ELF-1 (cell line): ENCODE data around the gene TEPSIN.
A peak's percentile ranks its signal among the peaks of the same experiment; 100 is the strongest.

Experiments used
- DNase-seq: peaks from one replicate; pipeline ENCODE4 v3.0.0-alpha.2; 2016; ENCODE audit warnings: low read depth, low spot score

The TEPSIN gene

DNA sequence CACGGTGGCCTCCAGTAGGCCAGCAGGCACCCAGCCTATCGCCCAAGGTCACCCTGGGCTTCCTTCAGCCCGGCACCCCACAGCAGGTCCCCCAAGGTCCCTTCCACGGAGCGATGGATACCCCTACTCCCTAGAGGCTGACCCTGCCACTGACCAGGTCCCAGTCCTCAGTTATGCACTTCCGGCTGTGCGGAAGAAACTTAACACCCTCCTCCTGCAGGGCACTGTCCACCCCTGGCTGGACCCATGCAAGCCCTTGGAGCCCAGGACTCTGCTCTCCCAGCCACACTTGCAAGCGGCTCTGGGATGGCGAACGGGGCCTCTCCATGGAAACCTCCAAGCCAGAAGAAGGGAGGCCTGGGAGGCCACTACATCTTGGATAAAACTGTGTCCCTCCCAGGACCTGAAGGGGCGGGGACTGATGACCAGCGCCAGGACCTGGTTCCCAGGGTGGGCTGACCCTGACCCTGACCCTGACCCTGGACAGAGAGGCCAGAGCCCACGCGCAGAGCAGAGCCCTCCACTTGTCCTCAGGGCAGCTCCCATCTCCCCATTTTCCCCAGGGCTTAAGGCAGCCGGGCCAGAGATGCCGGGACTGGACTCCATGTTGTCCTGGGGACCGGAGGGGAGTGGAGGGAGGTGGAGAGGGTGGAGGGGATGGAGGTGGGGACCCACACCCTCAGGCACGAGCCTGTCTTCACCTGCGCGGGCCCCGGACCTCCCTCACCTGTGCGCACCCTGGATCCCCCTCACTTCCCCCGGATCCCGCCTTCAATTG, 16.8 kb downstream of the TEPSIN start:
- DNase-seq = peak; percentile 36

- DNase-seq = peak; percentile 68
These were observed 17.4 kb downstream of the TEPSIN start for GRCh38 chr17:81221371-81221841.

- DNase-seq = no peak
These were observed 19.2 kb downstream of the TEPSIN start for GRCh38 chr17:81219476-81220180.

GRCh38 chr17:81218991-81219390, 19.9 kb downstream of the TEPSIN start:
- no peak for DNase-seq

DNA sequence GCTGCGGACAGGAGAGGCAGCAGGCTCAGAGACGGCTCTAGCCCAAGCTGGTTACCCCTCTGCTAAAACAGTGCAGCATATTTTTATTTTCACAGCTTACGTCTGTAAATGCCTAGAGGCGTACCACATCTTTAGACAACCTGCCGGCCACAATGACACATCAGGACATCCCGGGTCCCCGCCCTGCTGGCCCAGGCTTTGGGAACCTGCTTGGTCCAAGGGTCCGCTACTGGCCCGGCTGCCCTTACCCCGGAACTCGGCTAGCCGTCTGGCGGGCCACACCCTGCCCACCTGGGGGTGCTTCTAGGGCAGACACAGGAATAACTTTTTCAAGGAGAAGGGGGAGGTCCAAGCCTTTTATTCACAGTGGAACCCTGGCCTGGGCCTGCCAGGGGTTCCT, 20.4 kb downstream of the TEPSIN start:
- DNase-seq = no peak

DNA sequence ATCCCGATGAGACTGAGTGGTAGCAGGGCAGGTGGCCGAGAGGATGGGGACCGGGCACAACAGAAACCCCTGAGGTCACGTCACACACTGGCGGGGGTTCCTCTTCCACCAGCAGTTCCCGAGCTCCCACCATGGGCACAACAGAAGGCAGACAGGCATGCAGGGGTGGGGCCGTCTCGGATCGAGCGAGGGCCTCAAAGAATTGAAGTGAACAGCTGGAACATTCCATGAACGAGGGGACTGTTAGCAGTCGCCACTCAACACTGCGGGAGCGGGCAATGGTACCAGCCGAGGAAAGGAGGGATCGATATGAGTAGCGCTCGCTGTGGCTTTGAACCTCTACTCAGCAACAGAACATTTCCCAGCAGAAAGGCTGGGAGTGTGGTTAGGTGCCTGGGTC, 21.4 kb downstream of the TEPSIN start:
- no peak for DNase-seq

- no peak for DNase-seq
These were observed 24.9 kb downstream of the TEPSIN start for GRCh38 chr17:81213978-81214377.

GRCh38 chr17:81212365-81212764, 26.5 kb downstream of the TEPSIN start:
- no peak for DNase-seq

GRCh38 chr17:81210868-81211267, 28.0 kb downstream of the TEPSIN start:
- no peak for DNase-seq

DNA sequence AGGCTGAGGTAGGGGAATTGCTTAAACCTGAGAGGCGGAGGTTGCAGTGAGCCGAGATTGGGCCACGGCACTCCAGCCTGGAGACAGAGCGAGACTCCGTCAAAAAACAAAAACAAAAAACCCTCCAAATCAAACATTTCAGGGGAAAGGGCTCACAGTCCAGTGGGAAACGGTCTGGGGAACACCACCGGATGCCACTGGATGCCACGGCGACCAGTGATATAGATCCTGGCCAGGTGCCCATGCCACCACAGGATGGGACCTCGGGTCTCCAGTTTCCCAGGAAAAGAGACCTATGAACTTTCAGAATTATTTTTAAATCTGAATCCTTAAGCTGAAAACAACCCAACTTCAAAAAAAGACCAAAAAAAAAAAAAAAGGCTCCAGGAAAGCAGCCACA, 28.4 kb downstream of the TEPSIN start:
- no peak for DNase-seq

GRCh38 chr17:81209141-81209540, 29.7 kb downstream of the TEPSIN start:
- no peak for DNase-seq

- DNase-seq = no peak
These were observed 30.2 kb downstream of the TEPSIN start for GRCh38 chr17:81208651-81209050.

GRCh38 chr17:81207610-81208581, 31.0 kb downstream of the TEPSIN start:
- no peak for DNase-seq

- DNase-seq = no peak
These were observed 32.2 kb downstream of the TEPSIN start for GRCh38 chr17:81206657-81207056.

DNA sequence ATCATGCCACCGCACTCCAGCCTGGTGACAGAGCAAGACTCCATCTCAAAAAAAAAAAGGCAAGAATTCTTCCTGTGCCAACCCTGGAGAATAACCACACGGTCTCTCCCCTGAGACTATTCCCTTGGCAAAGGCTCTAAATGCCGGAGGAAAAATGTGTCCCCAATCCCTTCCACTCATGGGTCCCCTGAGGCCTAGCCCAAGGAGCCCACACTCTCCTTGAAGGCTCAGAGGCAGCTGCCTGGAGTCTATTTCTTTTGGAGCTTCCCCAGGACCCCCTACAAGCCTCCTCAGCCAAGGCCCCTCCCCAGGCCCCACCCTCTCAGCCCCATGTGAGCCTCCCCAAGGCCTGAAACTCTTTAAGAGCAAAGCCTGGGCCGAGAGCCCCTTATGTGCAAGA, 32.7 kb downstream of the TEPSIN start:
- no peak for DNase-seq

- DNase-seq = no peak
These were observed 34.3 kb downstream of the TEPSIN start for GRCh38 chr17:81204578-81204977.

DNA sequence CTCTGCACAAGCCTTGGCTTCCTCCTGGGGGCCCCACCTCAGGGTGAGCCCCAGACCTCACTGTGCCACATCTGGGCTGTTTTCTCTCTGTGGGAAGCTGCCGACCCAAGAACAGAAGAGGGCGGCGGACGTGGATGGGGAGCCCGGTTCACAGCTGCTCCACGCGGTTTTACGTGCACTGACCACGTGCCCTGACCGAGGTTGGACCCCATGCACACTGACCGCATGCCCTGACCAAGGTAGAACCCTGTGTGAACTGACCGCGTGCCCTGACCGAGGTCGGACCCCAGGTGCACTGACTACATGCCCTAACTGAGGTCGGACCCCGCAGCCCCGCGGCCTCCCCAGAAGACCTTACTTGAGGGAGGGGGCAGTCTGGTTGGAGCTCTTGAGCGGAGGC, 35.7 kb downstream of the TEPSIN start:
- DNase-seq = no peak

GRCh38 chr17:81202318-81202717, 36.5 kb downstream of the TEPSIN start:
- DNase-seq = no peak

- DNase-seq = peak; percentile 54
These were observed 37.9 kb downstream of the TEPSIN start for GRCh38 chr17:81200695-81201580.

- no peak for DNase-seq
These were observed 38.7 kb downstream of the TEPSIN start for GRCh38 chr17:81200201-81200600.

GRCh38 chr17:81199482-81199830, 39.4 kb downstream of the TEPSIN start:
- no peak for DNase-seq
